Thyroid gland (tissue), 4 donors: Measurements from ENCODE around the gene BTNL2. TPM values are rescaled to one million over a fixed set of nuclear protein-coding genes. Genes with fewer than 3 reads are reported as not detected.
"Not testable (repeated sequence)": the region's sequence is repeated elsewhere in the genome, so short reads cannot be mapped to it uniquely, and the experiment has no call there.

ENCODE experiments used
- DNase-seq, 2 donors: peaks; one replicate each; pipeline ENCODE4 v3.0.0-alpha.2; 2019
- H3K27ac ChIP-seq, 3 donors: fragments of 200-600 bp; sonication (generic); 1 replicate in 2 of 3; 2 replicates in 1 of 3; pipeline ENCODE4 v1.5.1; 2016 to 2019; ENCODE audit warnings: mild to moderate bottlenecking in 1 of 3, moderate library complexity in 1 of 3
- H3K27me3 ChIP-seq: fragments of 200-600 bp; sonication (generic); one replicate; pipeline ENCODE4 v1.5.1; 2019
- H3K36me3 ChIP-seq, 2 donors: fragments of 200-600 bp; sonication (generic); one replicate each; pipeline ENCODE4 v1.5.1; 2016 to 2019
- H3K4me1 ChIP-seq, 2 donors: fragments of 200-600 bp; sonication (generic); one replicate each; pipeline ENCODE4 v1.5.1; 2017 to 2019
- H3K4me3 ChIP-seq, 3 donors: fragments of 200-600 bp; sonication (generic); replicated peaks in 1 of 3; 1 replicate in 2 of 3; 2 replicates in 1 of 3; pipeline ENCODE4 v1.5.1; 2016; ENCODE audit warnings: mild to moderate bottlenecking in 1 of 3
- H3K9me3 ChIP-seq: fragments of 200-600 bp; sonication (generic); one replicate; pipeline ENCODE4 v1.5.1; 2017
- CTCF ChIP-seq, 6 experiments: fragments of 200-600 bp in 3 of 6; fragments of 450-650 bp in 3 of 6; sonication (generic) in 3 of 6; IDR thresholded peaks; one replicate each; pipeline ENCODE4 v1.5.1; 2016 to 2019; ENCODE audit warnings: antibody characterized with exemption in 6 of 6, mild to moderate bottlenecking in 2 of 6, inconsistent platforms in 1 of 6, moderate library complexity in 1 of 6
- POLR2A ChIP-seq, 2 donors: fragments of 450-650 bp; IDR thresholded peaks; one replicate each; pipeline ENCODE4 v1.6.1; 2017; ENCODE audit warnings: antibody characterized with exemption in 2 of 2, mild to moderate bottlenecking in 2 of 2, moderate library complexity in 1 of 2
- WGBS, 2 donors: methylation state at CpG; one replicate each; pipeline ENCODE4 v1.1.5; 2017; 5-methylcytosine and 5-hydroxymethylcytosine counted together
- intact Hi-C: fragments of 100-400 bp; cut with DNase I; formaldehyde crosslinking; loops from one replicate; pipeline ENCODE4 v1.15.1; 2023
- total RNA-seq, 4 donors: library from RNA; depleted of rRNA; stranded (reverse); fragments of >200 nt; gene quantifications; one replicate each; pipeline ENCODE4 v1.2.3, GENCODE V29; 2016

The BTNL2 gene
- total RNA-seq, 4 donors from 2014 or later, result not detected

GRCh38 chr6:32370505-32370904, 36.5 kb downstream of the BTNL2 start:
- Histone ChIP-seq H3K27ac (no peak overlapping the region), H3K9me3 (no peaks in the 10 kb centered on the region), H3K27me3 (no peaks in the 10 kb centered on the region), H3K4me1 (no peaks in the 10 kb centered on the region), H3K4me3 (no peak overlapping the region), H3K36me3 (no peaks in the 10 kb centered on the region)
- no peak for DNase-seq
- 88 to 95% methylated on average over 2 of the region's 2 CpGs for WGBS, 2 donors
- TF ChIP-seq CTCF (IDR thresholded peaks at IDR 0.05) (no peak), POLR2A (IDR thresholded peaks at IDR 0.05) (no peak)
- intact Hi-C loops, result no loop called here

GRCh38 chr6:32369660-32370059, 37.3 kb downstream of the BTNL2 start:
- no peak for TF ChIP-seq CTCF (IDR thresholded peaks at IDR 0.05)
- no peak for TF ChIP-seq POLR2A (IDR thresholded peaks at IDR 0.05)
- intact Hi-C loops, result no loop called here
- Histone ChIP-seq H3K27me3 (no peaks in the 10 kb centered on the region), H3K4me1 (no peaks in the 10 kb centered on the region), H3K4me3 (no peak overlapping the region), H3K27ac (no peak overlapping the region), H3K9me3 (no peaks in the 10 kb centered on the region), H3K36me3 (no peaks in the 10 kb centered on the region)
- 53 to 72% methylated on average over 3 of the region's 3 CpGs for WGBS, 2 donors
- no peak for DNase-seq

DNA sequence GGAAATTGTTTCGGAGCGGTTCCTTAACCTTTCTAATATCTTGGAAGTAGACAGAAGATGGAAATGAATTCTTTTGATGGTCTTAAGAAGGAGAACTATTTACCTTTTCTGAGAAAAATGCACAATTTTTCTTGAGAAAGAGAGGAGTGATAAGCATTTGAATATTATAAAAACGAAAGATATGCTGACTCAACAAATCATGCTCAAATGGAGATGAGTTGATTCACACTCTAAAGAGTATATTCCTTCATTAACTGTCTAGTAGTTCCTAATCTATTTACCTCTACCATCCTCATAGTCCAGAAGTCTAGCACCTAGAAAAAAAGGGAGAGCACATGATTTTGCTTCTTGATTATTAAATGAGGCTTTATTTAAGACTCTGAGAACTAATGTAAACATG, 39.3 kb downstream of the BTNL2 start:
- WGBS, 2 donors, result 94 to 95% methylated on average over 3 of the region's 3 CpGs
- H3K4me3 ChIP-seq, result no peak overlapping the region
- intact Hi-C loops, result no loop called here

DNA sequence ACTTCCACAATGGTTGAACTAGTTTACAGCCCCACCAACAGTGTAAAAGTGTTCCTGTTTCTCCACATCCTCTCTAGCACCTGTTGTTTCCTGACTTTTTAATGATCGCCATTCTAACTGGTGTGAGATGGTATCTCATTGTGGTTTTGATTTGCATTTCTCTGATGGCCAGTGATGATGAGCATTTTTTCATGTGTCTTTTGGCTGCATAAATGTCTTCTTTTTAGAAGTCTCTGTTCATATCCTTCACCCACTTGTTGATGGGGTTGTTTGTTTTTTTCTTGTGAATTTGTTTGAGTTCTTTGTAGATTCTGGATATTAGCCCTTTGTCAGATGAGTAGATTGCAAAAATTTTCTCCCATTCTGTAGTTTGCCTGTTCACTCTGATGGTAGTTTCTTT, 47.8 kb downstream of the BTNL2 start:
- H3K36me3 ChIP-seq, H3K4me1 ChIP-seq, H3K9me3 ChIP-seq, DNase-seq, H3K4me3 ChIP-seq, H3K27ac ChIP-seq, H3K27me3 ChIP-seq, intact Hi-C loops: not testable (repeated sequence)
- WGBS, 2 donors, result 78 to 80% methylated on average over 1 of the region's 1 CpG

More for the DNA sequence above, 39.3 kb downstream of the BTNL2 start:
- Histone ChIP-seq H3K27me3 (no peaks in the 10 kb centered on the region), H3K27ac (no peak overlapping the region), H3K9me3 (no peaks in the 10 kb centered on the region), H3K4me1 (no peaks in the 10 kb centered on the region), H3K36me3 (no peaks in the 10 kb centered on the region)
- no peak for DNase-seq
- TF ChIP-seq CTCF (IDR thresholded peaks at IDR 0.05) (no peak), POLR2A (IDR thresholded peaks at IDR 0.05) (no peak)

- 73 to 78% methylated on average over 8 of the region's 8 CpGs for WGBS, 2 donors
- H3K9me3 ChIP-seq, DNase-seq, intact Hi-C loops, H3K27me3 ChIP-seq, H3K4me1 ChIP-seq, H3K4me3 ChIP-seq, H3K36me3 ChIP-seq, H3K27ac ChIP-seq: not testable (repeated sequence)
Observed at GRCh38 chr6:32358548-32358947, 48.4 kb downstream of the BTNL2 start.

DNA sequence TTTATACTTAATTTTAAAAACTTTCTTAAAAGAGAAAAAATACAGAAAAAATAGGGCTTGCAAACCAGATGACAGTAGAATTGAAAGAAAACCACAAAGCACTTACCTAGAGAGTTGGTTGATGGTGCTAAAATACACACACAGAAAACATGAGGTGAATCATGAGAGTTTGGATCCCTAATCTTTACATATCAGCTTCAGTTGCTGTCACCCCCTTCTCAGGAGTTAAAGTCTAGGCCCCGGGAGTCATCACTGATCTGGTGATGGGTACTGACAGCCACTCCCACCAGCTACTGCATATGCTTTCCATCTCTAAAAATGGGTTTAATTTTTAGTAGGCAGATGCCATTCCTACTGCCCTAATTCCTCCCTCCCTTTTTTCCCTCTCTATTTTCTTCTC, 52.0 kb downstream of the BTNL2 start:
- Histone ChIP-seq H3K27ac (no peak overlapping the region), H3K9me3 (no peaks in the 10 kb centered on the region), H3K36me3 (no peaks in the 10 kb centered on the region), H3K27me3 (no peaks in the 10 kb centered on the region), H3K4me3 (no peak overlapping the region), H3K4me1 (no peaks in the 10 kb centered on the region)
- DNase-seq, result no peak
- intact Hi-C loops, result no loop called here
- 75 to 77% methylated on average over 1 of the region's 1 CpG for WGBS, 2 donors
- no peak for TF ChIP-seq CTCF (IDR thresholded peaks at IDR 0.05)
- TF ChIP-seq POLR2A (IDR thresholded peaks at IDR 0.05), result no peak
